ENCODE measurements around the gene GADD45A.

The GADD45A gene

GRCh38 chr1:67685558-67686266, 711 bp downstream of the GADD45A start:
- no peak for DNase-seq
- in situ Hi-C loops (cut with HindIII; ENCODE audit: low pct_ligation_motif_present, low pct_unique_long_range_greater_than_20kb, low sequenced_read_pairs), result no loop called here

- peak; percentile 90 for DNase-seq
- in situ Hi-C loops (cut with HindIII; ENCODE audit: low pct_ligation_motif_present, low pct_unique_long_range_greater_than_20kb, low sequenced_read_pairs), result no loop called here
Observed at GRCh38 chr1:67686267-67687197, 1.5 kb downstream of the GADD45A start.

GRCh38 chr1:67687198-67687545, 2.2 kb downstream of the GADD45A start:
- in situ Hi-C loops (cut with HindIII; ENCODE audit: low pct_ligation_motif_present, low pct_unique_long_range_greater_than_20kb, low sequenced_read_pairs), result no loop called here

GRCh38 chr1:67687649-67688048, 2.6 kb downstream of the GADD45A start:
- in situ Hi-C loops (cut with HindIII; ENCODE audit: low pct_ligation_motif_present, low pct_unique_long_range_greater_than_20kb, low sequenced_read_pairs), result no loop called here
- DNase-seq, result peak; percentile 87

More at GRCh38 chr1:67687198-67687545, 2.2 kb downstream of the GADD45A start:
- no peak for DNase-seq

- in situ Hi-C loops (cut with HindIII; ENCODE audit: low pct_ligation_motif_present, low pct_unique_long_range_greater_than_20kb, low sequenced_read_pairs), result no loop called here
Observed at GRCh38 chr1:67688526-67689219, 3.7 kb downstream of the GADD45A start.

GRCh38 chr1:67689267-67690017, 4.4 kb downstream of the GADD45A start:
- in situ Hi-C loops (cut with HindIII; ENCODE audit: low pct_ligation_motif_present, low pct_unique_long_range_greater_than_20kb, low sequenced_read_pairs), result no loop called here
- DNase-seq, result no peak

More at GRCh38 chr1:67688526-67689219, 3.7 kb downstream of the GADD45A start:
- no peak for DNase-seq

GRCh38 chr1:67690018-67690363, 5.0 kb downstream of the GADD45A start:
- DNase-seq, result no peak
- in situ Hi-C loops (cut with HindIII; ENCODE audit: low pct_ligation_motif_present, low pct_unique_long_range_greater_than_20kb, low sequenced_read_pairs), result no loop called here

GRCh38 chr1:67690411-67690810, 5.4 kb downstream of the GADD45A start:
- in situ Hi-C loops (cut with HindIII; ENCODE audit: low pct_ligation_motif_present, low pct_unique_long_range_greater_than_20kb, low sequenced_read_pairs), result no loop called here
- DNase-seq, result no peak

GRCh38 chr1:67691712-67692111, 6.7 kb downstream of the GADD45A start:
- in situ Hi-C loops (cut with HindIII; ENCODE audit: low pct_ligation_motif_present, low pct_unique_long_range_greater_than_20kb, low sequenced_read_pairs), result no loop called here
- no peak for DNase-seq

GRCh38 chr1:67695963-67696362, 11.0 kb downstream of the GADD45A start:
- in situ Hi-C loops (cut with HindIII; ENCODE audit: low pct_ligation_motif_present, low pct_unique_long_range_greater_than_20kb, low sequenced_read_pairs), result no loop called here
- DNase-seq, result no peak

GRCh38 chr1:67696708-67697107, 11.7 kb downstream of the GADD45A start:
- in situ Hi-C loops (cut with HindIII; ENCODE audit: low pct_ligation_motif_present, low pct_unique_long_range_greater_than_20kb, low sequenced_read_pairs), result no loop called here
- DNase-seq, result no peak

- in situ Hi-C loops (cut with HindIII; ENCODE audit: low pct_ligation_motif_present, low pct_unique_long_range_greater_than_20kb, low sequenced_read_pairs), result no loop called here
- DNase-seq, result no peak
Observed at GRCh38 chr1:67700220-67700619, 15.2 kb downstream of the GADD45A start.

GRCh38 chr1:67700692-67701410, 15.8 kb downstream of the GADD45A start:
- DNase-seq, result no peak
- in situ Hi-C loops (cut with HindIII; ENCODE audit: low pct_ligation_motif_present, low pct_unique_long_range_greater_than_20kb, low sequenced_read_pairs), result no loop called here

GRCh38 chr1:67701876-67702275, 16.9 kb downstream of the GADD45A start:
- in situ Hi-C loops (cut with HindIII; ENCODE audit: low pct_ligation_motif_present, low pct_unique_long_range_greater_than_20kb, low sequenced_read_pairs), result no loop called here

GRCh38 chr1:67704351-67704750, 19.4 kb downstream of the GADD45A start:
- no peak for DNase-seq
- in situ Hi-C loops (cut with HindIII; ENCODE audit: low pct_ligation_motif_present, low pct_unique_long_range_greater_than_20kb, low sequenced_read_pairs), result no loop called here

More at GRCh38 chr1:67701876-67702275, 16.9 kb downstream of the GADD45A start:
- no peak for DNase-seq

- DNase-seq, result no peak
- in situ Hi-C loops (cut with HindIII; ENCODE audit: low pct_ligation_motif_present, low pct_unique_long_range_greater_than_20kb, low sequenced_read_pairs), result no loop called here
Observed at GRCh38 chr1:67705735-67706453, 20.9 kb downstream of the GADD45A start.

GRCh38 chr1:67708606-67709005, 23.6 kb downstream of the GADD45A start:
- in situ Hi-C loops (cut with HindIII; ENCODE audit: low pct_ligation_motif_present, low pct_unique_long_range_greater_than_20kb, low sequenced_read_pairs), result no loop called here
- DNase-seq, result no peak

Measured in ACHN (cell line).